Large intestine (tissue), 3 donors: Measurements from ENCODE around the gene GCN1. TPM values are rescaled to one million over a fixed set of nuclear protein-coding genes. Genes with fewer than 3 reads are reported as not detected.
"Not testable (repeated sequence)": the region's sequence is repeated elsewhere in the genome, so short reads cannot be mapped to it uniquely, and the experiment has no call there.

Source experiments
- DNase-seq, 2 donors: peaks; one replicate each; pipeline versions ENCODE4 v3.0.0 to v3.0.0-alpha.2; 2013
- H3K27ac ChIP-seq: one replicate; pipeline ENCODE4 v1.5.1; 2013; ENCODE audit warnings: low read length
- H3K27me3 ChIP-seq: 2 replicates; pipeline ENCODE4 v1.6.1; 2013; ENCODE audit warnings: low read length; ENCODE audit not compliant: control insufficient read depth, insufficient read depth
- H3K36me3 ChIP-seq: 2 replicates; pipeline ENCODE4 v1.6.1; 2013; ENCODE audit warnings: low read length; ENCODE audit not compliant: control insufficient read depth, insufficient read depth
- H3K4me1 ChIP-seq: one replicate; pipeline ENCODE4 v1.6.1; 2013; ENCODE audit warnings: low read length; ENCODE audit not compliant: control insufficient read depth, insufficient read depth
- H3K4me3 ChIP-seq: one replicate; pipeline ENCODE4 v1.5.1; 2013; ENCODE audit warnings: low read length
- H3K9me3 ChIP-seq: one replicate; pipeline ENCODE4 v1.6.1; 2013; ENCODE audit warnings: mild to moderate bottlenecking, low read depth, low read length, moderate library complexity; ENCODE audit not compliant: control insufficient read depth
- WGBS: methylation state at CpG from one replicate; pipeline ENCODE4 v1.1.5; 2013; ENCODE audit warnings: low lambda C conversion rate; ENCODE audit not compliant: insufficient coverage; 5-methylcytosine and 5-hydroxymethylcytosine counted together
- polyA plus RNA-seq: library from polyadenylated mRNA; unstranded; fragments of 120-200 nt; gene quantifications from one replicate; pipeline ENCODE4 v1.2.1, GENCODE V29; 2013

Gene GCN1
- polyA plus RNA-seq, 1 donor = 51.0 TPM

- DNase-seq = no peak
- no peak overlapping the region for H3K27ac ChIP-seq
- H3K36me3 ChIP-seq = peaks cover 19% of the 10 kb centered on the region
- no peaks in the 10 kb centered on the region for H3K27me3 ChIP-seq
- no peak overlapping the region for H3K4me3 ChIP-seq
- no CpG with 5 or more reads among the region's 9 CpGs for whole genome bisulfite sequencing
- H3K4me1 ChIP-seq = peaks cover 63% of the 10 kb centered on the region
- no peaks in the 10 kb centered on the region for H3K9me3 ChIP-seq
Measured at GRCh38 chr12:120238217-120238616, 43.7 kb upstream of the GCN1 start.

GRCh38 chr12:120237360-120238171 is 43.1 kb upstream of the GCN1 start:
- Histone ChIP-seq H3K9me3 (no peaks in the 10 kb centered on the region), H3K27ac (peak overlapping the region; percentile 50), H3K27me3 (no peaks in the 10 kb centered on the region), H3K4me1 (peaks cover 70% of the 10 kb centered on the region), H3K4me3 (no peak overlapping the region), H3K36me3 (peaks cover 19% of the 10 kb centered on the region)
- DNase-seq = peak in 1 of 2 donors; percentile 50
- 100% methylated on average over 1 of the region's 13 CpGs for WGBS

- WGBS = no CpG with 5 or more reads among the region's 3 CpGs
- Histone ChIP-seq H3K4me1 (peaks cover 71% of the 10 kb centered on the region), H3K36me3 (peaks cover 14% of the 10 kb centered on the region), H3K27ac (peak overlapping the region; percentile 27)
- H3K4me3 ChIP-seq, H3K9me3 ChIP-seq, H3K27me3 ChIP-seq, DNase-seq: not testable (repeated sequence)
Measured at GRCh38 chr12:120236809-120237208, 42.3 kb upstream of the GCN1 start.

GRCh38 chr12:120235369-120236323 is 41.1 kb upstream of the GCN1 start:
- H3K36me3 ChIP-seq = peaks cover 6% of the 10 kb centered on the region
- no peaks in the 10 kb centered on the region for H3K9me3 ChIP-seq
- WGBS = 61% methylated on average over 2 of the region's 18 CpGs
- no peaks in the 10 kb centered on the region for H3K27me3 ChIP-seq
- H3K27ac ChIP-seq = peak overlapping the region; percentile 91
- DNase-seq = no peak
- no peak overlapping the region for H3K4me3 ChIP-seq
- peaks cover 72% of the 10 kb centered on the region for H3K4me1 ChIP-seq

GRCh38 chr12:120234643-120235368 is 40.3 kb upstream of the GCN1 start:
- Histone ChIP-seq H3K27ac (peak overlapping the region; percentile 91), H3K4me3 (no peak overlapping the region), H3K27me3 (no peaks in the 10 kb centered on the region), H3K9me3 (no peaks in the 10 kb centered on the region), H3K36me3 (no peaks in the 10 kb centered on the region), H3K4me1 (peaks cover 74% of the 10 kb centered on the region)
- no CpG with 5 or more reads among the region's 13 CpGs for WGBS
- peak; percentile 88 to 93 for DNase-seq

GRCh38 chr12:120231316-120232011 is 36.9 kb upstream of the GCN1 start:
- peak; percentile 40 to 65 for DNase-seq
- Histone ChIP-seq H3K27me3 (no peaks in the 10 kb centered on the region), H3K36me3 (peaks cover 4% of the 10 kb centered on the region), H3K9me3 (no peaks in the 10 kb centered on the region), H3K27ac (peak overlapping the region; percentile 95), H3K4me3 (no peak overlapping the region), H3K4me1 (peaks cover 94% of the 10 kb centered on the region)
- no CpG with 5 or more reads among the region's 3 CpGs for WGBS

- no peak for DNase-seq
- peaks cover 6% of the 10 kb centered on the region for H3K36me3 ChIP-seq
- no peaks in the 10 kb centered on the region for H3K9me3 ChIP-seq
- H3K4me3 ChIP-seq = no peak overlapping the region
- WGBS = no CpG with 5 or more reads among the region's 6 CpGs
- H3K27ac ChIP-seq = peak overlapping the region; percentile 95
- no peaks in the 10 kb centered on the region for H3K27me3 ChIP-seq
- peaks cover 96% of the 10 kb centered on the region for H3K4me1 ChIP-seq
Measured at GRCh38 chr12:120230974-120231315, 36.4 kb upstream of the GCN1 start.

- H3K4me3 ChIP-seq = peak overlapping the region; percentile 0
- H3K27ac ChIP-seq = peak overlapping the region; percentile 95
- no CpG with 5 or more reads among the region's 9 CpGs for WGBS
- no peaks in the 10 kb centered on the region for H3K27me3 ChIP-seq
- H3K9me3 ChIP-seq = no peaks in the 10 kb centered on the region
- peak; percentile 72 to 80 for DNase-seq
- peaks cover 96% of the 10 kb centered on the region for H3K4me1 ChIP-seq
- peaks cover 6% of the 10 kb centered on the region for H3K36me3 ChIP-seq
Measured at GRCh38 chr12:120230326-120230973, 35.9 kb upstream of the GCN1 start.

GRCh38 chr12:120229487-120230325 is 35.2 kb upstream of the GCN1 start:
- H3K36me3 ChIP-seq = peaks cover 6% of the 10 kb centered on the region
- H3K27me3 ChIP-seq = no peaks in the 10 kb centered on the region
- peak overlapping the region; percentile 5 for H3K4me3 ChIP-seq
- H3K27ac ChIP-seq = peak overlapping the region; percentile 95
- peak; percentile 71 to 95 for DNase-seq
- peaks cover 96% of the 10 kb centered on the region for H3K4me1 ChIP-seq
- no CpG with 5 or more reads among the region's 12 CpGs for WGBS
- no peaks in the 10 kb centered on the region for H3K9me3 ChIP-seq
